Measurements from ENCODE around the gene ZNF506.

The ZNF506 gene

DNA sequence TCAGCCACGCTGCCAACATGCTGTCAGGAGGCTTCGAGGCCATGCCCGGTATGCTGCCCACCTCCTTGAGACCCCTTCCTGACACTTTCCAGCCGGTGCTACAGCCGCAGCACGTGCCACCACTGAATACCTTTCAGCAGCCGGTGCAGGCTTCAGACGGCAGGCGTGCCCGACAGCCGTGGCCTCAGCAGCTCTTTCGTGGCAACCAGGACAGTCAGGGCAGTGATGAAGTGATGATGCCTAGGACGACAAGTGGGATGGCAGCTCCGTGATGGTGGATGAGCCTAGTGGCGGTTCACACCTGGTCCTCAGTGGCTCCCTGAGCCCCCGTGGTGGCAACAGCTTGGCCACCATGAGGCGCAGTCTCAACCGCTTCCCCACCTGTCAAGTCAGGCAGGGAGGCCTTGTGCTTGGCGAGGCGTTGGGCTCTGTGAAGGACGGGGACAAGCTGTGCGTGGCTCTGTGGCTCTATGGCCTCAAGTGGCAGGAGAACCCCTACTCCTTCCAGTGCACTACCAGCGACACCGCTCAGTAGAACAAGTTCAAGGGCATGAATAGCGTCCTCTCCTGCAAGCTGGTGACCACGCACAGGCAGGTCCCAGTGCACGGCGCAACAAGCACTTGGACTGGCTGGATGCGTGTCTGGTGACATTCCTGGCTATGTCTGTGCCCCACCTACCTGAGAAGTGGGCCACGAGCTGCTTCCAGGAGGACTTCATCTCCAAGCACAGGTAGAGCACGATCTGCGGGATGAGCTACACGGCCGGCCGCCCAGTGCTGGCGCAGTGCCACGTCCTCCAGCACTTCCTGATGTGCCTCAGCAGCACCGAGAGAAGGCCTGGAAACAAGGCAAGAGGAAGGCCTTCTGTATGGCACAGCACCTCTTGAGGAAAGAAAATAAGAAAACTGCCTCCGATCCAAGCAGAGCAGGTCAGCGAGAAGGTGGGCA lies 70.4 kb downstream of the ZNF506 start:
- no peaks in the 10 kb centered on the region for H3K79me2 ChIP-seq (ENCODE audit: insufficient read depth, low read length)
- H3K4me2 ChIP-seq (ENCODE audit: low read depth, low read length, poor library complexity, severe bottlenecking) = no peak overlapping the region
- no peaks in the 10 kb centered on the region for H4K20me1 ChIP-seq (ENCODE audit: insufficient read depth, low read length, poor library complexity, severe bottlenecking)
- H3F3A ChIP-seq (ENCODE audit: low read depth) = no peaks in the 10 kb centered on the region
- no peak overlapping the region for H3K9ac ChIP-seq (ENCODE audit: low read depth, low read length, poor library complexity, severe bottlenecking)
- no peak overlapping the region for H2AFZ ChIP-seq (ENCODE audit: low read length)
- no peaks in the 10 kb centered on the region for H3K27me3 ChIP-seq (ENCODE audit: insufficient read depth, low read length, poor library complexity, severe bottlenecking)
- H3K36me3 ChIP-seq (ENCODE audit: insufficient read depth, low read length) = no peaks in the 10 kb centered on the region
- no peak for TF ChIP-seq EZH2phosphoT487 (IDR thresholded peaks at IDR 0.05; ENCODE audit: borderline replicate concordance)
- TF ChIP-seq, protein P1, sequence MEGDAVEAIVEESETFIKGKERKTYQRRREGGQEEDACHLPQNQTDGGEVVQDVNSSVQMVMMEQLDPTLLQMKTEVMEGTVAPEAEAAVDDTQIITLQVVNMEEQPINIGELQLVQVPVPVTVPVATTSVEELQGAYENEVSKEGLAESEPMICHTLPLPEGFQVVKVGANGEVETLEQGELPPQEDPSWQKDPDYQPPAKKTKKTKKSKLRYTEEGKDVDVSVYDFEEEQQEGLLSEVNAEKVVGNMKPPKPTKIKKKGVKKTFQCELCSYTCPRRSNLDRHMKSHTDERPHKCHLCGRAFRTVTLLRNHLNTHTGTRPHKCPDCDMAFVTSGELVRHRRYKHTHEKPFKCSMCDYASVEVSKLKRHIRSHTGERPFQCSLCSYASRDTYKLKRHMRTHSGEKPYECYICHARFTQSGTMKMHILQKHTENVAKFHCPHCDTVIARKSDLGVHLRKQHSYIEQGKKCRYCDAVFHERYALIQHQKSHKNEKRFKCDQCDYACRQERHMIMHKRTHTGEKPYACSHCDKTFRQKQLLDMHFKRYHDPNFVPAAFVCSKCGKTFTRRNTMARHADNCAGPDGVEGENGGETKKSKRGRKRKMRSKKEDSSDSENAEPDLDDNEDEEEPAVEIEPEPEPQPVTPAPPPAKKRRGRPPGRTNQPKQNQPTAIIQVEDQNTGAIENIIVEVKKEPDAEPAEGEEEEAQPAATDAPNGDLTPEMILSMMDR (conservative IDR thresholded peaks at IDR 0.05; ENCODE audit: low read length) = no peak
- peaks cover 15% of the 10 kb centered on the region; the same call in 1 of the 2 replicates for H3K9me3 ChIP-seq (ENCODE audit: insufficient read depth, low read depth, low read length)
- no peaks in the 10 kb centered on the region for H3K4me1 ChIP-seq (ENCODE audit: insufficient read depth, low read length, poor library complexity, severe bottlenecking)
- no peak overlapping the region for H3K4me3 ChIP-seq (ENCODE audit: low read length, poor library complexity, severe bottlenecking)
- H3K9me2 ChIP-seq (replicated peaks; ENCODE audit: low read depth, low read length) = no peaks in the 10 kb centered on the region

DNA sequence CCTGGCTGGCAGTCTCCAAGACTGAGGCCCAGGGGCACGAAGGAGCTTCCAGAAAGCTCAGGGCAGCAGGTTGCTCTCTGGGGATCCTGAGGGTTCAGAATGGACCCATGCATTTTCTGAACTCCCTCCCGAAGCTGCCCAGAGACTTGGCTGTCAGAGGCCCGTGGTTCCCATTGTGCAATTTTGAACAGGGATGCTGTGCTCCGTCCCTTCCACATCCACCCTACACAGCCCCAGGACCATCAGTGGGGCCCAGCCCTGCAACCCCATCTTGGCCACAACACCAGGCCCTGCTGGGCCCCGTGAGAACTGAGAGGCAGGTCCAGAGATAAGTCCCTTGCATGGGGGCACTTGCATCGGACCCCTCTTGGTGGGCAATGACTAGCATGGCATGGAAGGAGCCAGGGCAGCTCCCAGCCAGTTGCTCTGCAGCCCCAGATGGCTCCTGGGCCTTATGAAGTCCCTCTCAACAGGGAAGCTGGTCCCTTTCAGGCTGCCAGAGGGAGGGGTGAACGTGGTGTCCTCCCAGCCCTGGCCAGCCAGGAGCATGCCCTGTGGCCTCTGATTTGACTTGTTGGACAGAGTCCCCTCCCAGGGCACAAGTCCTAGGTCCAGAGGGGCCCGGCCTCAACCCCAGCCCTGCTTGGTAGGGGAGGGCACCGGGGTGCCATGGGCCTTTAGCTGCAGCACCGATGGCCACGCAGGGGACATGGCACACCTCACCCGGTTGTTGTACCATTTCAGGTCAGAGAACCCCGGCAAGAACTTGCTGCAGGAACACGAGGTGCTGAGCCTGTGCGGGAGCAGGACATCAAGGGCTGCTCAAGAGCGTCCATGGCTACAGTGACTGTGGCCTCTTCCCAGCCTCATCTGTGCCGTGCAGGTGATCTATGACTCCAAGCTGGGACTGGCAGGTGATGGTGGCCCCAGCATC lies 71.4 kb downstream of the ZNF506 start:
- H4K20me1 ChIP-seq (ENCODE audit: insufficient read depth, low read length, poor library complexity, severe bottlenecking) = no peaks in the 10 kb centered on the region
- H3K79me2 ChIP-seq (ENCODE audit: insufficient read depth, low read length) = no peaks in the 10 kb centered on the region
- peaks cover 11% of the 10 kb centered on the region; the same call in 1 of the 2 replicates for H3K9me3 ChIP-seq (ENCODE audit: insufficient read depth, low read depth, low read length)
- H3K4me3 ChIP-seq (ENCODE audit: low read length, poor library complexity, severe bottlenecking) = no peak overlapping the region
- TF ChIP-seq, protein P1 (conservative IDR thresholded peaks at IDR 0.05; ENCODE audit: low read length) = no peak
- no peak for TF ChIP-seq EZH2phosphoT487 (IDR thresholded peaks at IDR 0.05; ENCODE audit: borderline replicate concordance)
- H2AFZ ChIP-seq (ENCODE audit: low read length) = no peak overlapping the region
- H3K9me2 ChIP-seq (replicated peaks; ENCODE audit: low read depth, low read length) = no peaks in the 10 kb centered on the region
- H3K4me2 ChIP-seq (ENCODE audit: low read depth, low read length, poor library complexity, severe bottlenecking) = no peak overlapping the region
- no peaks in the 10 kb centered on the region for H3F3A ChIP-seq (ENCODE audit: low read depth)
- no peaks in the 10 kb centered on the region for H3K4me1 ChIP-seq (ENCODE audit: insufficient read depth, low read length, poor library complexity, severe bottlenecking)
- H3K9ac ChIP-seq (ENCODE audit: low read depth, low read length, poor library complexity, severe bottlenecking) = no peak overlapping the region
- no peaks in the 10 kb centered on the region for H3K27me3 ChIP-seq (ENCODE audit: insufficient read depth, low read length, poor library complexity, severe bottlenecking)
- no peaks in the 10 kb centered on the region for H3K36me3 ChIP-seq (ENCODE audit: insufficient read depth, low read length)

DNA sequence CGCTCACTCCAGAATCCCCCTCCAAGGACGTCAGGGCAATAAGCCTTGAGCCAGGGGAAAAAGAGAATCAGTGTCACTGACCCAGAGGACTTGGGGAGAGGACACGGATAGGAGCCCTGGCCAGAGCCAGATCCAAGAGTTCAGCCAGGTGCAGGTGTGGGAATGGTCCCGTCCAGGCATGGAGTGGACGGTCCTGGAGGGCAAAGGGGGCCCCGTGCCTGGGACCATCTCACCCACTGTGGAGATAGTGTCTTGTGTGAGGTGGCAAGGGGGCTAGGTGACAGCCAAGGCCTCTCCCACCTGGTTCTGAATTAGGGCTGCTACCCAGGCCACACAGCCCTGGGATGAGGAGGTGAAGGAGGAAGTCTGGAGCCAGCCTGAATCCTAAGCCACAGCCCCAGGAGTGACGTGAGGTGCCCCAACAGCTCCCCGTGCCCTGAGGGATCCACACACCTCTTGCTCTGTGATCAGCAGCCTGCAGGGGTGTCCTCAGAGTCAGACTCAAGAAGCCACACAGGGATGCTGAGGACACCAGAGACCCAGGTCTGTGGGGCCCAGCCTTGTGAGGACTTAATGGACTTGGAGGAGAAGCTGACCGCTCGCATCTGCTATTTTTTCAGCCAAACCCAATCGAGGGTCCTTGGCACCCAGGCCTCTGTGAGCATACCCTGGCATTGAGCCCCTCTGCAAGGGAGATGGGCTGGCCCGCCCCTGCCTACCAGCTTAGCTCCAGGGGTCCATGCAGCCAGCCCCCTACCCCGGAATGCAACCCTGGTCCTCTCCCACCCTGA lies 72.2 kb downstream of the ZNF506 start:
- Histone ChIP-seq H4K20me1 (ENCODE audit: insufficient read depth, low read length, poor library complexity, severe bottlenecking) (no peaks in the 10 kb centered on the region), H3K36me3 (ENCODE audit: insufficient read depth, low read length) (no peaks in the 10 kb centered on the region), H3F3A (ENCODE audit: low read depth) (no peaks in the 10 kb centered on the region), H3K4me1 (ENCODE audit: insufficient read depth, low read length, poor library complexity, severe bottlenecking) (no peaks in the 10 kb centered on the region), H3K4me2 (ENCODE audit: low read depth, low read length, poor library complexity, severe bottlenecking) (no peak overlapping the region), H3K79me2 (ENCODE audit: insufficient read depth, low read length) (no peaks in the 10 kb centered on the region), H3K9me2 (replicated peaks; ENCODE audit: low read depth, low read length) (no peaks in the 10 kb centered on the region), H3K27me3 (ENCODE audit: insufficient read depth, low read length, poor library complexity, severe bottlenecking) (no peaks in the 10 kb centered on the region), H3K9me3 (ENCODE audit: insufficient read depth, low read depth, low read length) (peaks cover 15% of the 10 kb centered on the region; the same call in 1 of the 2 replicates), H3K4me3 (ENCODE audit: low read length, poor library complexity, severe bottlenecking) (no peak overlapping the region), H2AFZ (ENCODE audit: low read length) (no peak overlapping the region), H3K9ac (ENCODE audit: low read depth, low read length, poor library complexity, severe bottlenecking) (no peak overlapping the region)
- TF ChIP-seq EZH2phosphoT487 (IDR thresholded peaks at IDR 0.05; ENCODE audit: borderline replicate concordance) = no peak
- TF ChIP-seq, protein P1 (conservative IDR thresholded peaks at IDR 0.05; ENCODE audit: low read length) = no peak
